Right renal cortex interstitium (tissue), 3 donors: Measurements from ENCODE around the gene SP140L. TPM values are rescaled to one million over a fixed set of nuclear protein-coding genes. Genes with fewer than 3 reads are reported as not detected.
"Not testable (repeated sequence)": the region's sequence is repeated elsewhere in the genome, so short reads cannot be mapped to it uniquely, and the experiment has no call there.

Source experiments
- DNase-seq, 3 donors: peaks; one replicate each; pipeline ENCODE4 v3.0.0-alpha.2; 2013; ENCODE audit warnings: low read depth in 3 of 3, low spot score in 2 of 3
- polyA plus RNA-seq, 3 donors: library from polyadenylated mRNA; unstranded; fragments of 120-200 nt; gene quantifications; one replicate each; pipeline ENCODE4 v1.2.1, GENCODE V29; 2013; ENCODE audit not compliant: insufficient read length in 3 of 3

Gene SP140L
- polyA plus RNA-seq, 3 donors: 8.1 to 10.4 (median 8.5) TPM

DNA sequence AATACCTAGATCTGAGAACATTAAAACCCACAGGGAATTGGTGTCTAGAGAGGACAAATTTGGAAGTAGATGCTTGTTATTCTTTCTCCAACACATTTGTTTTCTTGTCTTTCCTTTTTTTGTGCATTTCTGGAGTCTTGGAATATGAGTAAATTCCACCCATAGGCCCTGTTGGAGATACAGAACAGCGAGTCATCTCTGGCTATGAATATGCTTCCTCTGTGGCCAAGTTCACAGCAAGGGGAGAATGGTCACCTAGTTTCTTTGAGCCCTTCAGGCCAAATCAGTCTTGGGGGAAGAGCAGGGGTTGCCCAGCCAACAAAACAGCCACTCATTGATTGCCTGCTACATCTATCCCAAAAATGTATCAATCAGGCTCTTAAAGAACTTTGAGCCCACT, 31.3 kb downstream of the SP140L start:
- no peak for DNase-seq

DNA sequence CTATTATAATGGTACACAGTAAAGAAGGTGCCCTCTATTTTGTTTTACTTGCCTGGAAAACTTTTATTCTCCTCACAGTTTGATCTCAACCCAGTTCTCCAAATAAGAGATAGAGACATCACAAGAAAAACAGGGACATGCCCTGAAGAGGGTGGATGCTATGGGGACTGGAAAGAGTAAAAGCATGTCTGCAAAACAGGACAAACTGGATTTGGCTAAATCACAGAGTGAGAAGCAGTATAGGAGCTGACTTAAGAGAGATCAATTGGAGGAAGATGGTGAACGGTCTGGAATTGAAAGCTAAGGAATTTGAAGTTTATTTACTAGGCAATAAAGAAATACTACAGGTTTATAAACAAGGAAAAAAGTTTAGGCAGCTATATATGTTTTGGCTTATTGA, 33.0 kb downstream of the SP140L start:
- no peak for DNase-seq

DNA sequence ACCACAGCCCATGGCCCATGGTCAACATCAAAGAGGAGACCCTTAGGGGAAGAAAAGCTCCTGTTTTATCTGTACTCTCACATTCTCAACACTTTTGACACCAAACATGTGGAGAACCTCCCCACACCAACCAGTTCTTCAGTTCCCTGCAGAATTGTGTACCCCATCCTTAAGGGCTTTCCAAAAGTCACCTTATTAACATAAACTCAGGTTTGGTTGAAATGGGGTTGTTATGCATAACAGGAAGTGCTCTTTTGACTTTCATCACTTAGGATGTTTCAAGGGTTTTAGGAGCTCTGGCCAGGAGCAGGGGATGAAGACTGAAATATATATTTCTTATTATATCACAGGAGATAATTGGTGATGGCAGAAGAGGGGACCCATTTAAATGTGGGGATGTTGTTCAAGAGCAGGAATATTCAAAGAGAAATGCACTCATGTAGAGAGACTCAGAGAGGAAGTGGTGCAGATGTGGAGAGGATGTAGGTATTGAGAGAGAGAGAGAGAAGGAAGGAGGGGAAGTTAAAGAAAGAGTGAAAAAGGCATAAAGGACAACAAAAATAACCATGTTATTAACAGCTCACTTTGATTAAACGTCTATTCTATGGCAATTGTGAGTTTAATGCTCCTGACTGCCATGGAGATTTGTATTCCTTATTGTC, 35.2 kb downstream of the SP140L start:
- no peak for DNase-seq

DNA sequence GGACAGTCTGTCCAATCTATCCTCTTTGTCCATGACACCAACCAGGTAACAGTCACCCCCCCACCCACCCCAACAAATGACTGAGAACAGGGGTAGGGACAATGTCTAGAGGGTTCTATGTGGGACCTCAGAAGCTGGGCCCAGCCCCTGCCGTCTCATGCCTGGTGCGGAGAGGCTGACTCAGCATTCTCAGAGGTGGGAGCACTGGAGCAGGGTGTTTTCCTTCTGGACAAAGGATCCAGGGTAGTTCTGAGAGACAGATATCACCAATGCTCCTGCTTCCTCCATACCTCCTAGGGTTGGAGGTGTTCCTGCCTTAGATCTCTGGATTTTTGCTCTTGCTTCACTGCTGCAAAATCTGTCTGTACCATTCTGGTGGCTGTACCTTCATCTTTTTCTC, 55.1 kb downstream of the SP140L start:
- no peak for DNase-seq

DNA sequence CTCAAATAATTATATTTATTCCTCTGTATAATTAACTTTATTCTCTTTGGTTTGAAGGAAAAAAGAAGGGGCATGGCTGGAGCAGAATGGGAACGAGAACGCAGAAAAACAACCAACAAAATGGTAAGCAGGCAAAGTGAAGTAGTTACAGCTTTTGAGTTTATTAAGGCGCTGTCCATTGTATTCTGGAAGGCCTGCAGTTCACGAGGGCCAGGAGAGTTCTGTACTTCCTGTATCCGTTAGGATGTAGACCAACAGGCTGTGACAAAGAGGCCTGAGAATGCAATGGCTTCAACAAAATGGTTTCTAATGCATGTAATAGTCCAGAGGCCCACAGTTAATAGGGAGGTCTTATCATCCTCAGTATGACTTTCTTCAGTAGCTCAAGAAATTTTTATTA, 56.5 kb downstream of the SP140L start:
- no peak for DNase-seq

DNA sequence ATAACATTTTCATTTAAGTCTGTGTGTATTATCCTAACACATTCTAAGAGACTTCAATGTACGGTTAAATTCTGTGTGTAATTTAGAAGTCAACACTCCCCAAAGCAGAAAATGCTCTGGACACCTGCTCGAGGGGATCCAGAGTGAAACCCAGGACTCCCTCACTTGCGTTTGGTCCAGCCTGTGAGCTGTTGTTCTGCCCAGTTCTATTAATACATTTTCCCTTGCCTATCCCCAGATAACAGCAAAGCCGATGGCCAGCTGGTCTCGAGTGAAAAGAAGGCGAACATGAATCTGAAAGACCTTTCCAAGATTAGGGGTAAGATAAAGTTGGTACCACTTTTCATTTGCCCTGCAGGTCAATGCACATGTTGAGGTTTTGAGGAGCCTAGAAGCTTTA, 58.0 kb downstream of the SP140L start:
- DNase-seq: no peak

DNA sequence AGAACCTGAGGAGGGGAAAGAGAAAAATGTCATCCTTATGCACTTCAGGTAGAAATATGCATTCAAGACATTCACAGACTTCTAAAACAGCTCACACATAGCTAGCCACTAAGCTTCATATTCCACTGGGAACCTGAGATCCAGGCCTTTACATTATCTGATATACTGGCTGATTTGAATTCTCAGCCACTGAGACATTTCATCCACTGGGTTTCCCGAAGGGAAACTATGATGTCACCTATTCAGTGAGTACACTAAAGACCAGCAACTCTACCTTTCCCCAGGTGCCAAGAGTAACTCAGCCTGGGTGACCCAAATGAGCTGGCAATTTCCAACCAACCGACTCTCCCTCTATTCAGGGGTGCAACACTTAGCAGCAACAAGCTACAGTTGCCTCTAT, 67.3 kb downstream of the SP140L start:
- DNase-seq: no peak

DNA sequence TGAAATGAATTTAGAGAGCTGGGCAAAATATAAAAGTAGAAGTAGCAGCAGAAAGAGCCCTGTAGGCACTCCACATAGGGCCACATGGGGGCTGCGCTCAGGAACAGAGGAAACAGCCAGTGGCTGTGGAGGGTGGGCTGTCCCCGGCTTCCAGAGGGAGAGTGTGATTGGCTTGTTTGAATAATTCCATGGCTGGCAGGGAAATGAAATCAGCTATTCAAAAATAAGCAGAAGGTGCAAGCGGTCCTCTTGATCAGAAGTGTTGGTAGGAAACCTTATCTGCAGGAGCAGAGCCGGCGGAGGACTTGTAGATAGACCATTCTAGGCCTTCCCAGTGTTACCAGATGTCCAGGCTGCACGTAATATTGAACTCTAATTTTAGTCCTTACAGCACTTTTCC, 71.7 kb downstream of the SP140L start:
- not testable (repeated sequence) for DNase-seq

DNA sequence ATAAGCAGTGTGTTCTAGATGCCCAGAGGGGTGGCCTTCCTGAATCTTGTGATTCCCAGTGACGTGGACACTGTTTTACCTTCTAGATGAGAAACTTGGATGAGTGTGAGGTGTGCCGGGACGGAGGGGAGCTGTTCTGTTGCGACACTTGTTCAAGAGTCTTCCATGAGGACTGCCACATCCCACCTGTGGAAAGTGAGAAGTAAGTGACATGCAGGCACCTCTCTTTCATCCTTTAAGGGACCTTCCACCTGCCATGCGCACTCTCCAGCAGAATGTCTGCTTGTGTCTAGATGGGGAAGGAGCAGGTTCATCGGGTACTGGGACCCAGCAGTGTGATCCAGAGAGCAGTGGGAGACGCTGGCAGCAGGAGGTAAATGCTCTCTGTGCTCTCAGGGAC, 73.0 kb downstream of the SP140L start:
- no peak for DNase-seq

DNA sequence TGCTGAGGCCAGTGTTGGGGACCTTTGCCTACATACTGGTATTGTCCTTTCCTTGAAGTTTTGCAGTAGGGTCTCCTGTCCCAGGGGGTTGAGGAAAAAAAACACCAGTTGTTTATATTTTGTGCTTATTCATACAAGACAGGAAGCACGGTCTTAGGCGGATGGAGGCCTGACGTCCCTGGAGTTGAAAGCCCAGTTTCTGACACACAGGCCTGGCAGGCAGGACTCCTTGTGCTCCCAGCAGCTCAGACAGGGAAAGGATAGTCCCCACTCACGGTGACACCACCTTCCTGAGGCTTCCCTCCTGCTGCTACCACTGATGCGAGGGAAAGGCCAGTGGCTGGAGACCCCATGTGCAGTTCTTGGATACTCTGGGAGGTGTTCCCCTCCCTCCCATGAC, 73.5 kb downstream of the SP140L start:
- no peak for DNase-seq

DNA sequence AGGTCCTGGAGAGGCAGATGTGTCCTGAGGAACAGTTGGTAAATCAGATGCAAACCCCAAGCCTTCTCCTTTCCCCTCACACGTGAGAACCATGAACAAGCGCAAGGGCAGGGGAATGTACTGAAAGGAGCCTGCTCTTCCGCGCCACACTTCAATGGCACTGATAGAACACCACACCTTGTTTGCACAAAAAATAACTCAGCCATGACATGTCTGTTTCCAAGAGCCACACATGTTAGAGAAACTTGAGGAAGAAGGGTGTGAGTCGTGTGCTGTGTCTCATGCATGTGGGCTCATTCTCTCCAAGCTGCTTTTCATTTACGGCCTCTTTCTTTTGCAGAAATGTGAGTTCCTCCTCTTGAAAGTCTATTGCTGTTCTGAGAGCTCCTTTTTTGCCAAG, 74.0 kb downstream of the SP140L start:
- DNase-seq: not testable (repeated sequence)

DNA sequence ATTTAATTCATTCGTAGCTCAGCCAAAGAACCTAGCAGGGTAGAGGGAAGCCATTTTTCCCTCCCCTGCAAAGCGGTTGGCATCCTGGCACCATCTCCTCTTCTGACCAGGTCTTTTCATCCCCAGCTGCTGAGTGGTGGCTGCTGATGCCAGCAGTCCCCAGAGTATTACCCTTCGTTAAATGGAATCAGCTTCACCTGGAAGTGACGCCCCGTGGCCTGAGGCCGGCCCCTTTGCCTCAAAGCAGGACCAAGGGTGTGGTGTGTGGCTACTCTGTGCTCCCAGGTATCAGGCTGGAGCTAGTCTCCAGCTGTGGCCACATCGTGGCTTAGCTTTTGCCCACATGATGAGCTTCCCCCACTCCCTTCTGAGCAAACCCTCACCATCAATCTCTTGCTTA, 76.8 kb downstream of the SP140L start:
- DNase-seq: no peak

DNA sequence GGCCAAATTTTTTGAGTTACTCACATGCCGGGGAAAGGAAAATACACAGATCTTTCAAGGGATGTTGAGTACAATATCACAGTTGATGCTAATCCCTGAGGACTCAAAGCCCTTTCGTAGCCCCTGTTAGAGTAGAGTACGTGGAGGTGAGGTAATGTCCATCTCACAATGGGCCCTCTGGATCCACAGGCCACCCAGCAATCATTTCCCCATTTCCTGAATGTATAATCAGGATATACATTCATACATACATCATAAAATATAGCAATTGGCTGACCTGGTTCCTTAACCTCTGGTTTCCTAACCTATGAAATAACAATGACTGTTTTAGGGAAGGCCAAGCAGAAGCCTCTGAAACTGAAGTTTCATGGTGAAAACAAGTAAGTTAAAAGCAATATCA, 78.8 kb downstream of the SP140L start:
- DNase-seq: no peak

DNA sequence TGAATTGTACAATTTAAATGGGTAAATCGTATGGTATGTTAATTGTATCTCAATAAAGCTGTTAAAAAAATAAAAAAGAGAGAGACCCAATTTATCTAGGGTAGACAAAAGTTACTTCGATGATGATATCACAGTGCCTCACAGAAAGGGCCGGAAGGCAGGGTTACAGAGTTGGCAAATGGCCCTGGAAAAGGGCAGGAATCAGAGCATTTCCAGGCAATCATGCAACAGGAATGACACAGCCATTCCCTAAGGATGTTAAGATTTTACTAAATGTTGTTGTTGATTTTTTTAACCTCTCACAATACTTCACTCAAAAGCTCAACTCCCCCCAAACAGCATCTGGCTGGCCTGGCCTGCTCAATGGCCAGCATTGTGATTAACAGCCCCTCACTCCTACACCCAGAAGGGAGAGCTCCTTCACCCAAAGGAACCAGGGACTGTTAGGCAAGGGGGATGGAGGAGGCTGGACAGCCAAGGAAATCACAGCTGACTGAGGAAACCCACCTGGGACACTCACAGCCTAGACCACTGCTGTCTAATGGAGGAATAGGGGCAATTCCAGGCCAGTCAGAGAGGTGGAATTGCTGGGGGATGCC, 81.3 kb downstream of the SP140L start:
- DNase-seq: no peak

DNA sequence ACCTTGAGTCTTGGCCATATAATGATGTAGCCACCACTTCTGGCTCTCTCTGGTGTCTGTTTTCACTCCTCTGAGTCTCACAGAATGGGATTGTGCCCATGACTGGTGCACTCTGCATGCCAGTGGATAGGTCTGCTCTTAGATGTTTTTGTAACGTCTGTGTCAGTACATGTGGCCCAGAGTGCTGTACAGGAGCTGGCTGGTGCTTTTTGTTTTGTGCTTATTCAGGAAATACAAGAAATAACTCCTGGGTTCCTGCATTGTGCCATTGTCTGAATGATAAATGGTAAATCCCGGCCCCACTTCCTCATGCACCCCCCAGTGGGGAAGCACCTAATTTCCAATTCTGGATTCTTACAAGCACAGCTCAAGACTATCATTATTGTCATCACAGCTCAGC, 82.3 kb downstream of the SP140L start:
- DNase-seq: not testable (repeated sequence)

DNA sequence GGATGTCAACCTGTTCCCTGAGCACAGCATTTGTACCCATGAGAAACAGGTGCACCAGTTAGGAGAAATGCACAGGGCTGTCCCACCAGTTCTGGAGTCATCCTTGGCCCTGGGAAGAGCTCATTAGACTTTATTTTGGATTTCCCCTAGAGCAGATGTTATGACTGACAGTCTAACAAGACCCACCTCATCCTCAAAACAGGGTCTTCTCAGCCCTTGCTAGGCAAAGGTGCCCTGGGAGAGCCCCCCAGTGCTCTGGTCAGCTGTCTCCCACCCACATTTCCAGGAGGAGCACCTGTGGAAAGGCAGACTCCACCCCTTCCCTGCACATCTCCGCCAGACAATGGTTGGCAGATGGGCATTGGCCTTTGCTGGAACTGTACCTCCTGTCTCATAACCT, 83.3 kb downstream of the SP140L start:
- no peak for DNase-seq

DNA sequence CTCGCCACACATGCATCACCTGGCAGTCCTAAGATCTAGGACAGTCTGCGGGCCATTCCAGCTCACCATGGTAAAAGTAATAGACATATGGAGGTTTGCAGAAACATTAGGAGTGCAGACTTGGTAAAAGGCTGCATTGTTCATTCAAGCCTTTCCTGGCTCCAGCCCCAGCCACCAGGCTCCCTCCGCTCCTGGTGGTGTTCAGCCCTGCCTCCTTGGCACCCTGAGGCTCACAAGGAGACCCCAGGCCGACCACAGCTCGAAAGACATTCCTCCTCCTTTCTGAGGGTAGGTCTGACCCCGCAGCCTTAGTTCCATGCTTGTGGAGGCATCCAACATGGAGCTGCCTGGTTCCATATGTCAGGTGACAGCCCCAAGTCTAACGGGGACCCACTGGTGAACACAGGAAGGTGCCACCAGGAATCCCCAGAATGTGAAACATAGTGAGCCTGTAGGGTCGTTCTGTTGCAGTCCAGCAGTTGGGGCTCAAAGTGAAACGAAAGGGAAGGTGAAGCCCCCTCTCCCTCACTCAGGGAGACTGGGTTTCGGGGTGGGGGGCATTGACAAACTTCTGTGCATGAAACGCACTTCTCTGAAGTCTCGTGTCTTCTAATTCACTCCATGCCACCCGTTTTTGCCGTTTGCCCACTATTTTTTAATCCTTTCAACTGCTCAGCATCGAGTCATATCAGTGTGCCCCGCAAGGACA, 84.0 kb downstream of the SP140L start:
- DNase-seq: no peak

DNA sequence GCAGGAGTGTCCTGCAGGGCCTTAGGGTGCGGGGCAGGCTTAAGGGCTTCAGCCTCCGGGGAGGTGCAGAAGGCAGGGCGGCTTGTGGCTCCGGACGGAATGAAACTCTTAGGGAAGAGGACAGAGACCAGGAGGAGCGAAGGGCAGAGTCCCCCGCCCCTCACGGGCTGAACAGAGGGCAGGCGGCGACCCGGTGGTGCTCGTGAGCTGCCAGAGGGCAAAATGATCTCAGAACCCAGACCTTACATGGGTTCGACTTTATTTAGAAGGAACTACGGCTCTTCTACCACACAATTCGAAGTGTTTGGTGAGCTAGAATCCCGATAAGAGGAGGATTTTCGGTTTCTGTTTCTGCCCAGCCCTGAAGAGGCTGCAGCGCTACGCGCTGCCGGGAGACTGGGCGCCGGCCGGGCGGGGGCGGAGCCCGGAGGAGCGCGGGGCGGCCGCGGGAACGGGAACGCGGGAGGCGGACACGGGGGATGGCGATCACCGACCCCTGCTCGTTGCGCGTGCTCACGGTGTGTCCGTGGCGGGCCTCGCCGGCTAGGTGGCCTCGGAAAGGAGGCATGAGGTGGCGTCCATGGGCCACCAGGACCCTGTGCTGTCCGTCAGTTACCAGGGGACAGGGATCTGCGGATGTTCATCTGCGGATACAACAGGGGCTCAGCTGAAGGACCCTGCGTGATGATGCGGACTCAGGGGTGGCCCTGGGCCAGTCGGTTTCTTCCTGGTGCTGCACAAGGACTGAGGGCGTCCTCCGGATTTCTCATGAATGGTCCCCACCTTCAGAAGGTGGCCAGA, 84.8 kb downstream of the SP140L start:
- DNase-seq: peak in 1 of 3 donors; percentile 51

DNA sequence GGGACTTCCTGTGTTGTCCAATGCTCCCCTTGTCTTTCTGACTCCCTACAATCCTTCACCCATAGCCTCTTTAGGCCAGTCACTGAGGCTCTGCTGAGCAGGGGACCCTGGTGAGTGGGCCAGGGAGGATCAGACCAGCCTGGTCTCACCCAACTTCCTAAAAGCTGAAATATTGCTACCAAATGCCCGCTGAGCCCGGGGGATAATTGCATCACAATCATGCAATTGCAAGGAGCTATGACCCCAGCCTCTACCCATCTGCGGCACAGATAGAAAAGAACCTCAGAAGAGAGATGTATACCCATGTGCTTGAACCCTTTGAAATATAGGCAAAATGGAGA, 85.3 kb downstream of the SP140L start:
- DNase-seq: no peak

DNA sequence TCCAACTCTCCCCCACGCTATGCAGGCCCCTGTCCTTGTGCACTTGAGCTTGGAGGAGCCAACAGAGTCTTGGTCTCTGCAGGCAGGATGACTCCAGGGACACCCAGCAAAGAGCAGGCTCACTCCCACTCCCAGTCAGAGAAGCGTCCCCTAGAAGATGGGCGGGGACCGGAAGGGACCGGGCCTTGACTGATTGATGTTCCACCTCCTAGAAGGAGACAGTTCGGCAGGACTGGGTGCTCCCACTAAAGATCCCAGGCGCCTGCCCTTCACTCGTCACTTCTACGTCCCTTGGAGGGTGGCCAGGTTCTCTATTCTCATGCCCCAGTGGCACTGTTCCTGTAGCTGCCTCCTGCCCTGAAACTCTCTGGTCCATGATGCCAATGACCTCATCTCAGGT, 85.9 kb downstream of the SP140L start:
- no peak for DNase-seq

DNA sequence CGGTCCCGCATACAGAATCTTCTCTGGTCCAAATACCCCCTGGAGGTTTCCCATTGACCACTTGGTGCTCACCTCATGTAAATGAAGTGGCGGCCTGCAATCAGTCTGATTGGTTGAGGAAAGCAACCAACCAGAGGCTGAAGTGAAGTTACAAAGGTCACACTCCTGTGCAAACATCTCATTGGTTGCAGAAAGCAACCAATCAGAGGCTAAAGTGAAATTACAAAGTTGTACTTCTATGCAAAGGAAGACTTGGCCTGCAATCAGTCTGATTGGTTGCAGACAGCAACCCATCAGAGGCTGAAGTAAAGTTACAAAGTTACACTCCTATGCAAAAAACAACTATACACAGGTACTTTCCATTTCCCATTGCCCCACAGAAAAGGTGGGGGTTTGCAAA, 86.5 kb downstream of the SP140L start:
- no peak for DNase-seq

DNA sequence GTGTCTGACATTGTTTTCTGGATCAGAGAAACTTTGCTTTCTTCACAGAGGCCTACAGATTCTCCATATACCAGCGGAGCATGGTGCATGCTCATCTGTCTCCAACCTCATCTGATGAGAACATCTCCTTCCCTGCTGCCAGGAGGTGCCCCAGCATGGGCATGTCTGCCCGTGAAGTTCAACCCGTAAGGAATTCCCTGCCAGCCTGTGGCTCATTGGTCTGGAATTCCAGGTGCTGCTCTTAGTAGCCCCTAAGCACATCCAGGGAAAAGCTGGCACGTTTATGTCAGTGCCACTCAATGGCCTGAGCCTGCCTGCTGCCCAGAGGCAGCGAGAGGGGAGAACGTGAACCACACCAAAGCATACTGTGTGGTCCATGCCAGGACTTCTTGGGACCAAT, 87.3 kb downstream of the SP140L start:
- no peak for DNase-seq
